Measurements from ENCODE around the gene SURF1.
"Not testable (repeated sequence)": the region's sequence is repeated elsewhere in the genome, so short reads cannot be mapped to it uniquely, and the experiment has no call there.

The SURF1 gene

DNA sequence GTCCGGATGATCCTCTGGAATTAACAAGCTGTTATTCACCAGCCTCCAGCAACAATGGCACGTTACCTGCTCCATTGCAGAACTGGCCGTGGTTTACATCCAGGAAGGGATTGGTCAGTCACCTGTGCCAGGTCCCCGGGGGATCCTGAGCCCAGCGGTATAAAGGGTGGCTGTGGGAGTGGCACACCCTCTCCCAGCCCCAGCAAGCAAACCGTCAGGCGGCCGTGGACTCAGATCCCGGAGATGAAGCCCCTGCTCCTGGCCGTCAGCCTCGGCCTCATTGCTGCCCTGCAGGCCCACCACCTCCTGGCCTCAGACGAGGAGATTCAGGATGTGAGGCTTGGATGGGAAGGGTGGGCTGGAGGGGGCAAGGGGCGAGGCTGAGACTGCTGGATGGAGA, 38.7 kb downstream of the SURF1 start:
- DNase-seq = not testable (repeated sequence)

GRCh38 chr9:133315997-133316396, 40.3 kb downstream of the SURF1 start:
- no peak for DNase-seq

DNA sequence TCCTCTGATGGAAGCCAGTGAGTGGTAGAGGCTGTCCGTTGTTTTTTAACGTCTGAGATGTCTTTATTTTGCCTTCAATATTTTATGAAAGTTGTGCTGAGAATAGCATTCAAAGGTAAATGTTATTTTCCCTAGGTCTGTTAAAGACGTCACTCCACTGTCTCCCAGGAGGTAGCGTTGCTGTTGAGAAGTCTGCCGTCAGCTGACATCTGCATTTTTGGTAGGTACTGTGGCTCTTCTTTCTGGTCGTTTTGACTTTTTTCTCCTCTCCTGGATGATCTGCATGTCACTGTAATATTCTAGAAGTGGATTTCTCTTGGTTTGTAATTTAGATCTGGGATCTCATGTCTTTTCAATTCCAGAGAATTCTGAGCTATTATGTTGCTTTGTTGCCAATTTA, 46.7 kb downstream of the SURF1 start:
- DNase-seq = no peak

- DNase-seq = no peak
Observed at GRCh38 chr9:133307301-133307700, 49.0 kb downstream of the SURF1 start.

GRCh38 chr9:133306242-133307204, 49.8 kb downstream of the SURF1 start:
- DNase-seq = no peak

DNA sequence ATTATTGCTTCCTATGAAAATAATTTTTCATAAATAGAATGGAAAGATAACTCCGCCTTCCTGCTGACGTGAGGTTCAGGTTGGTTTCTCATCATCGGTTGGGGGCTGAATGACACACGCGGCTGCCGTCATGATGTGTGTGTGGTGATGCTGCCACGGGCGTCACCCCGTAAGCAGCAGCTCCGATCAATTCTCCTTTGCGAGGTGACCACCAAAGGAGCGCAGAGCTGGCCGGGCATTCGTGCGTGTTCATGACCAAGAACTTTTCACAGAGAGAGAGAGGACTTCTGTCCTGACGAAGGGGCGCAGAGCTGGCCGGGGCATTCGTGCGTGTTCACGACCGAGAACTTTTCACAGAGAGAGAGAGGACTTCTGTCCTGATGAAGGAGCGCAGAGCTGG, 50.6 kb downstream of the SURF1 start:
- no peak for DNase-seq

GRCh38 chr9:133304477-133305377, 51.6 kb downstream of the SURF1 start:
- DNase-seq = no peak

- no peak for DNase-seq
Observed at GRCh38 chr9:133304158-133304470, 52.2 kb downstream of the SURF1 start.

DNA sequence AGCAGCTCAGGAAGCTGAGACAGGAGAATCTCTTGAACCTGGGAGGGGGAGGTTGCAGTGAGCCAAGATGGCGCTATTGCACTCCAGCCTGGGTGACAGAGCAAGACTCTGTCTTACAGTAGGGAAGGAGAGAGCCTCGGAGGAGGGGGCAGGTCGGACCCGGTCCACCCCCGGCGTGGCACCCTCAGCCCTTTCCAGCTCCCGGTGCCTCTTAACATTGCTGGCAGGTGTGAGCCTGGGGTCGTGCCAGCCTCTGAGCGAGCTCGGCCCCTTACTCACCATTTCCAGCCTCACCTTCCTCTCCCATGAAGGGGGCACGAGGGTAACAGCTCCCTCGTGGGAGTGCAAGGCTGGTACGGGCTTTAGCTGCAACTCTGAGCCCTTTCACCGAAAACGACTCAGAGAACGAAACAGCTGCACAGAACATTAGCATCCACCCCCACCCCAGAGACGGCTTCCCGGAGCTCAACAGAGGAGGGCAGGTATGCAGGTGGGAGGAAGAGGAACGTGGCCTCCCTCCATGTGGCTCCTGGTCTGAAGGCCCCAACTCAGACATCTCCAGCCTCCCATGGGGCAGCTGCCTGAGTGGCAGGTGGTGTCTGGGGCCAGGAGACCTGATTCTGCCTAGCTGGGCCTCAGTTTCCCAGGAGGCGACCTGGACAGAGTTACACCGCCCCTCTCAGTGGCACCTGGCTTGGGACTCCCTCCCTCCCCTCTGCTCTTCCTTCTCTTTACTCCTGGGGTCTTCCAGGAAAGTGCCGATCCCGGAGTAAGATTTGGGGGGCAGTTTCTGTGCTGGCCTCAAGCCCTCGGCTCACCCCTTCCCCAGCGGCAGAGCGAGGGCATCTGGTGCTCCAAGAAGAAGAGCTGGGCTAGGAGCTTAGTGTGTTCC, 52.8 kb downstream of the SURF1 start:
- DNase-seq = no peak

Data from CD4-positive, alpha-beta T cell treated with Interleukin-17A for 1 hour (primary cell).